Panc1 (cell line): Measurements from ENCODE around the gene TMEM82. TPM values are rescaled to one million over a fixed set of nuclear protein-coding genes. Genes with fewer than 3 reads are reported as not detected.
A peak's percentile ranks its signal among the peaks of the same experiment; 100 is the strongest.

Experiments
- ATAC-seq: fragments of 200-7000 bp; cut with Tn5 transposase; 2 replicates; pipeline ENCODE4 v1.9.1; 2020; ENCODE audit warnings: mild to moderate bottlenecking, moderate library complexity
- BruUV-seq: library from RNA; stranded (reverse); fragments of 400-500 nt; replicated peaks from 2 replicates; lab custom pipeline; 2021; lab: Mats Ljungman, UMichigan
- CTCF ChIA-PET: fragments of 300-600 bp; sonication (Branson Sonifier 250); formaldehyde crosslinking; loops from one replicate; lab custom pipeline; 2022; ENCODE audit warnings: antibody characterized with exemption; lab: Charles Lee
- POLR2A ChIA-PET: fragments of 300-600 bp; sonication (Branson Sonifier 250); formaldehyde crosslinking; loops from one replicate; lab custom pipeline; 2022; ENCODE audit warnings: antibody characterized with exemption; lab: Charles Lee
- DNase-seq: peaks from one replicate; pipeline ENCODE4 v3.0.0-alpha.2; 2010; ENCODE audit warnings: low read depth, low spot score
- H3K27ac ChIP-seq: 2 replicates; pipeline ENCODE4 v1.5.1; 2011; ENCODE audit warnings: mild to moderate bottlenecking, low read length, inconsistent platforms
- H3K27me3 ChIP-seq: fragments of 200-500 bp; sonication (Bioruptor generic); 2 replicates; pipeline ENCODE4 v1.6.0; 2014; ENCODE audit warnings: low read length, inconsistent platforms; ENCODE audit not compliant: control insufficient read depth, insufficient read depth
- H3K36me3 ChIP-seq: fragments of 200-500 bp; sonication (Bioruptor generic); 2 replicates; pipeline ENCODE4 v1.5.1; 2014; ENCODE audit warnings: inconsistent platforms, mild to moderate bottlenecking, low read length, moderate library complexity; ENCODE audit not compliant: control insufficient read depth, insufficient read depth
- H3K4me1 ChIP-seq: 2 replicates; pipeline ENCODE4 v1.5.1; 2011; ENCODE audit warnings: inconsistent platforms, mild to moderate bottlenecking, low read length, moderate library complexity; ENCODE audit not compliant: control insufficient read depth, insufficient read depth
- H3K4me3 ChIP-seq, 2 experiments: 2 replicates each; pipeline ENCODE4 v1.5.1; 2011 to 2012; ENCODE audit warnings: low read depth in 2 of 2, low read length in 2 of 2, mild to moderate bottlenecking in 2 of 2, inconsistent platforms in 1 of 2, moderate library complexity in 1 of 2
- H3K9me3 ChIP-seq: fragments of 200-500 bp; sonication (Bioruptor generic); 2 replicates; pipeline ENCODE4 v1.5.1; 2014; ENCODE audit warnings: low read depth, mild to moderate bottlenecking, inconsistent platforms, low read length, moderate library complexity; ENCODE audit not compliant: control insufficient read depth, insufficient read depth
- POLR2AphosphoS5 ChIP-seq: IDR thresholded peaks from 2 replicates; pipeline ENCODE4 v1.6.1; 2012; ENCODE audit warnings: mild to moderate bottlenecking, low read depth, low read length, moderate library complexity
- SIN3A ChIP-seq: IDR thresholded peaks from 2 replicates; pipeline ENCODE4 v1.6.1; 2012; ENCODE audit warnings: low read depth, mild to moderate bottlenecking, low read length, moderate library complexity, borderline replicate concordance; ENCODE audit not compliant: insufficient read depth
- TCF7L2 ChIP-seq: IDR thresholded peaks from 2 replicates; pipeline ENCODE4 v1.6.1; 2011; ENCODE audit warnings: mild to moderate bottlenecking, low read depth, low read length, inconsistent platforms
- in situ Hi-C: cut with HindIII; loops from 2 replicates; pipeline ENCODE4 v1.10.0; 2016; ENCODE audit warnings: low sequenced_read_pairs, low pct_unique_long_range_greater_than_20kb
- intact Hi-C: fragments of 100-400 bp; cut with micrococcal nuclease; formaldehyde crosslinking; loops from one replicate; pipeline ENCODE4 v1.10.0; 2022; ENCODE audit not compliant: unreplicated experiment
- total RNA-seq: library from RNA; stranded (reverse); gene quantifications from one replicate; pipeline ENCODE4 v1.2.1, GENCODE V29; 2021; ENCODE audit not compliant: unreplicated experiment
- TF ChIP-seq, protein P1 (sequence below): fragments of 450-650 bp; IDR thresholded peaks from 2 replicates; pipeline ENCODE4 v1.5.1; 2017; ENCODE audit warnings: mild to moderate bottlenecking
- TF ChIP-seq, protein P2 (sequence below), 2 experiments: IDR thresholded peaks; 2 replicates each; pipeline ENCODE4 v1.6.1; 2011 to 2012; ENCODE audit warnings: low read depth in 2 of 2, control low read depth in 1 of 2, low read length in 1 of 2, mild to moderate bottlenecking in 1 of 2, moderate library complexity in 1 of 2; ENCODE audit not compliant: insufficient read depth in 1 of 2

Gene TMEM82
- total RNA-seq, 1 experiment from 2014 or later: not detected

DNA sequence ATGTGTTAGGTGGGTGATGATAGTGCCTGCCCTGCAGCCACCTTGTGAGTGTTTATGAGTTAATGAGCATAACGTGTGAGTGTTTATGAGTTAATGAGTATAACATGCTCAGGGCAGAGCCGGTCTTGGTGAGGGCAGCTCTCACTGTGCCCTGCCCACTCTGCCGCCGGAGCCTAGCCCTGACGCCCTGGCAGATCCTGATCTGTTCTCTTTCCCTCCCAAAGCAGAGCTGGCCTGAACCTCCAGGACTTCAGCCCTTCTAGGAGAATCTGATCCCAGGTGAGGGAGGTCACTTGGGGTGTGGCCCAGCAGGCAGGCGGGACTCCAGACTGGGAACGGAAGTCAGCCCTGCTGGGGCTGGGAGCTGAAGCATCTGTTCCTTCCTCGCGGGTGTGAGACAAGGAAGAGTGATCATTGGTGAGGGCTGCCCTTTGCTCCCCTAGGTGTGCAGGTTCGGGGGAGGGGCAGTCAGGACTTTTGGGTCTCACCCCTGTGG is 22.0 kb downstream of the TMEM82 start:
- in situ Hi-C loops: no loop called here
- POLR2A ChIA-PET: no interaction called here
- TF ChIP-seq POLR2AphosphoS5 (no peak), TCF7L2 (no peak), SIN3A (no peak)
- TF ChIP-seq, protein P1, sequence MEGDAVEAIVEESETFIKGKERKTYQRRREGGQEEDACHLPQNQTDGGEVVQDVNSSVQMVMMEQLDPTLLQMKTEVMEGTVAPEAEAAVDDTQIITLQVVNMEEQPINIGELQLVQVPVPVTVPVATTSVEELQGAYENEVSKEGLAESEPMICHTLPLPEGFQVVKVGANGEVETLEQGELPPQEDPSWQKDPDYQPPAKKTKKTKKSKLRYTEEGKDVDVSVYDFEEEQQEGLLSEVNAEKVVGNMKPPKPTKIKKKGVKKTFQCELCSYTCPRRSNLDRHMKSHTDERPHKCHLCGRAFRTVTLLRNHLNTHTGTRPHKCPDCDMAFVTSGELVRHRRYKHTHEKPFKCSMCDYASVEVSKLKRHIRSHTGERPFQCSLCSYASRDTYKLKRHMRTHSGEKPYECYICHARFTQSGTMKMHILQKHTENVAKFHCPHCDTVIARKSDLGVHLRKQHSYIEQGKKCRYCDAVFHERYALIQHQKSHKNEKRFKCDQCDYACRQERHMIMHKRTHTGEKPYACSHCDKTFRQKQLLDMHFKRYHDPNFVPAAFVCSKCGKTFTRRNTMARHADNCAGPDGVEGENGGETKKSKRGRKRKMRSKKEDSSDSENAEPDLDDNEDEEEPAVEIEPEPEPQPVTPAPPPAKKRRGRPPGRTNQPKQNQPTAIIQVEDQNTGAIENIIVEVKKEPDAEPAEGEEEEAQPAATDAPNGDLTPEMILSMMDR: no peak
- TF ChIP-seq, protein P2, sequence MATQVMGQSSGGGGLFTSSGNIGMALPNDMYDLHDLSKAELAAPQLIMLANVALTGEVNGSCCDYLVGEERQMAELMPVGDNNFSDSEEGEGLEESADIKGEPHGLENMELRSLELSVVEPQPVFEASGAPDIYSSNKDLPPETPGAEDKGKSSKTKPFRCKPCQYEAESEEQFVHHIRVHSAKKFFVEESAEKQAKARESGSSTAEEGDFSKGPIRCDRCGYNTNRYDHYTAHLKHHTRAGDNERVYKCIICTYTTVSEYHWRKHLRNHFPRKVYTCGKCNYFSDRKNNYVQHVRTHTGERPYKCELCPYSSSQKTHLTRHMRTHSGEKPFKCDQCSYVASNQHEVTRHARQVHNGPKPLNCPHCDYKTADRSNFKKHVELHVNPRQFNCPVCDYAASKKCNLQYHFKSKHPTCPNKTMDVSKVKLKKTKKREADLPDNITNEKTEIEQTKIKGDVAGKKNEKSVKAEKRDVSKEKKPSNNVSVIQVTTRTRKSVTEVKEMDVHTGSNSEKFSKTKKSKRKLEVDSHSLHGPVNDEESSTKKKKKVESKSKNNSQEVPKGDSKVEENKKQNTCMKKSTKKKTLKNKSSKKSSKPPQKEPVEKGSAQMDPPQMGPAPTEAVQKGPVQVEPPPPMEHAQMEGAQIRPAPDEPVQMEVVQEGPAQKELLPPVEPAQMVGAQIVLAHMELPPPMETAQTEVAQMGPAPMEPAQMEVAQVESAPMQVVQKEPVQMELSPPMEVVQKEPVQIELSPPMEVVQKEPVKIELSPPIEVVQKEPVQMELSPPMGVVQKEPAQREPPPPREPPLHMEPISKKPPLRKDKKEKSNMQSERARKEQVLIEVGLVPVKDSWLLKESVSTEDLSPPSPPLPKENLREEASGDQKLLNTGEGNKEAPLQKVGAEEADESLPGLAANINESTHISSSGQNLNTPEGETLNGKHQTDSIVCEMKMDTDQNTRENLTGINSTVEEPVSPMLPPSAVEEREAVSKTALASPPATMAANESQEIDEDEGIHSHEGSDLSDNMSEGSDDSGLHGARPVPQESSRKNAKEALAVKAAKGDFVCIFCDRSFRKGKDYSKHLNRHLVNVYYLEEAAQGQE (IDR thresholded peaks at IDR 0.05; ENCODE audit: insufficient read depth in 1 of 2, low read depth in 2 of 2, low read length in 1 of 2): no peak

DNA sequence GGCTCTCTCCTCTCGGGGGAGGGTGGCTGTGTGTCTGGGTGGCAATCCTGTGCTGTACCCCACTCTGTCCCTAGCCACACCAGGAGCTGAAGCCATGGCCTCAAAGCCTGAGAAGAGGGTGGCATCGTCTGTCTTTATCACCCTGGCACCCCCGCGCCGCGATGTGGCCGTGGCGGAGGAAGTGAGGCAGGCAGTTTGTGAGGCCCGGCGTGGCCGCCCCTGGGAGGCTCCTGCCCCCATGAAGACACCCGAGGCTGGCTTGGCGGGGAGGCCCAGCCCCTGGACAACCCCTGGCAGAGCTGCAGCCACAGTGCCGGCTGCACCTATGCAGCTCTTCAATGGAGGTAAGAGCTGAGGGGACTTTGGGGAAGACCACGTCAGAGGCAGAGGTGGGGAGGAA is 22.6 kb downstream of the TMEM82 start:
- no peak for DNase-seq
- no peak overlapping the region for H3K27ac ChIP-seq
- no peak for ATAC-seq
- ChIA-PET POLR2A (no interaction called here), CTCF (no interaction called here)
- H3K9me3 ChIP-seq: no peaks in the 10 kb centered on the region
- H3K27me3 ChIP-seq: no peaks in the 10 kb centered on the region
- intact Hi-C loops: no loop called here
- no TSS peak for BruUV-seq
- no peaks in the 10 kb centered on the region for H3K36me3 ChIP-seq
- H3K4me3 ChIP-seq: no peak overlapping the region
- in situ Hi-C loops: no loop called here
- TF ChIP-seq, protein P1: no peak
- TF ChIP-seq SIN3A: no peak
- no peak for TF ChIP-seq POLR2AphosphoS5
- TF ChIP-seq, protein P2 (IDR thresholded peaks at IDR 0.05; ENCODE audit: insufficient read depth in 1 of 2, low read depth in 2 of 2, low read length in 1 of 2): no peak
- TF ChIP-seq TCF7L2: no peak
- peaks cover 8% of the 10 kb centered on the region; the same call in 1 of the 2 replicates for H3K4me1 ChIP-seq

More for the DNA sequence above, 22.0 kb downstream of the TMEM82 start:
- H3K36me3 ChIP-seq: no peaks in the 10 kb centered on the region
- no TSS peak for BruUV-seq
- intact Hi-C loops: no loop called here
- no peaks in the 10 kb centered on the region for H3K27me3 ChIP-seq
- H3K9me3 ChIP-seq: no peaks in the 10 kb centered on the region
- CTCF ChIA-PET: interaction anchor here (0.6 kb wide), 1 partner anchor 10 kb away, joined by 4 read pairs; no protein-coding TSS in a partner anchor
- no peak overlapping the region for H3K27ac ChIP-seq
- DNase-seq: no peak
- H3K4me1 ChIP-seq: peaks cover 8% of the 10 kb centered on the region; the same call in 1 of the 2 replicates
- ATAC-seq: peak; percentile 36; the same call in 1 of the 2 replicates
- H3K4me3 ChIP-seq: no peak overlapping the region
